DMS79 (cell line): ENCODE data around the gene PPP1R12B.
"Not testable (repeated sequence)": the region's sequence is repeated elsewhere in the genome, so short reads cannot be mapped to it uniquely, and the experiment has no call there.

Experiments
- DNase-seq: peaks from one replicate; lab custom pipeline; 2025; lab: John Stamatoyannopoulos, UW

The PPP1R12B gene

DNA sequence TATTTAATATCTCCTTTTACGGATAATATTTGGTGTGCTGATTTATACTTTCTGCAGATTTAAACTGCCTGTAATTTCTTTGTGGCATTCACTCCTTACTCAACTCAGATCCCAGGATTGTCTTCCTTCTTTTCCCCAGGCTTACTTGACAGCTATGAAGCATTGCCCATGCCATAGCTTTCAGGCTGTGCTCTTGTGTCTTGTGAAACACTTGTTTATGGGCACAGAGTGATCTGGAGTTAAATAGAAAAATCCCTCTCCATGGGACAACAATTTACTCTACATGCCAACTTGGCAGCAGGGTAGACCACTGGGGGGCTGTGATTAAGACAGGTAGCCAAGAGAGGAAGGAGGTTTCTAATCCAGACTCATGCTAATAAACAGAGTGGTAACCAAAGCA, 57.4 kb downstream of the PPP1R12B start:
- no peak for DNase-seq

DNA sequence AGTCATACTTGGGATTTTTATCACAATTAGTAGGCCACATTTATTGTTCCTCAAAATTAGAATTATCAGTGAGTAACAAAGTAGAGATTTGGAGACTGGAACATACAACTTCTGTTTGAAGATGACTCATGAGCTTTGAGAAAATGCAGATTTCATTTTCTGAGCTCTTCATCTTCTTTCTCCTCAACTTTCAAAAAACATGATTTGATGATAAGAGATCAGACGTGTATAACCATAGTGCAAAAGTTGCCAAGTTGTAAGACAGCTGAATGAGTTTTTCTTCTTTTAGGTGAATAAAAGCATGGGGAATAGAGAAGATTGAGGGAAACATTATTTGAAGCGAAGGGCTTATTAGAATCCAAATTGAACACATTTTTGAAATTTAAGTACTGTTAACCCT, 58.4 kb downstream of the PPP1R12B start:
- DNase-seq = not testable (repeated sequence)

DNA sequence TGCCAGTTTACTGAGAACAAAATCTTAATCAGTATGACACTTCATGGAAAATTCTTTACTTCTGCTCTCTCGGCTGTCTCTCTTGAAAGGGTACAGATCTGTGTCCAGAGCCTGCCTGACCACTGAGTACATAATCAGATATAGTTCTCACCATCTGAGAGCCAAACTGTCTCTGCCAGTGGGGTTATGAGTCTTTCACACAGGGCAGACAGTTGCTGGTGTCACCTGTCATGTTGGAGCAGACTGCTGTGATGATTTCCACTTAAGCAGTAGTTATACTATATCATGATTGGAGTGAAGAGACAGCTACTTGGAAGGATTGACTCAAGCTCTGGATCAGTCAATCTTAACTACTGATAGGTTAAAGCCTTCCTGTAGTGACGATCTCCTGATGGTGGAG, 58.9 kb downstream of the PPP1R12B start:
- not testable (repeated sequence) for DNase-seq

DNA sequence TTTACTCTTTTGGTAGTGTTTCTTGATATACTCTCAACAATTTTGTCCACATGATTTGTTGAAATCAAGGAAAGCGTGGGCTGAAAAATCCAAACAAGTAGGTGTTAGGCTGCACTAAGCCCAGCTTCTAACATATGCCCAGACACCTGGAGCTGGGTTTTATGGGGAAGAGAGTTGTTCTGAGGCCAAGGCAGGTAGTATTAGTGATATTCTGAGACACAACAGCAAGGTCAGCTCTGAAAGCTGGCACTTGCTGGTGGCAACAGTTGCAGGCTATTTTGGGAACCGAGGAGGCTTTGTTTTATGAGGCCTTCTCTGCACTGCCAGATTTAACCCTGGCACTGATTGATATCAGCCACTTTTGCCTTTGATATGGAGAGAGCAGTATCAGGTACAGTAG, 61.8 kb downstream of the PPP1R12B start:
- not testable (repeated sequence) for DNase-seq

DNA sequence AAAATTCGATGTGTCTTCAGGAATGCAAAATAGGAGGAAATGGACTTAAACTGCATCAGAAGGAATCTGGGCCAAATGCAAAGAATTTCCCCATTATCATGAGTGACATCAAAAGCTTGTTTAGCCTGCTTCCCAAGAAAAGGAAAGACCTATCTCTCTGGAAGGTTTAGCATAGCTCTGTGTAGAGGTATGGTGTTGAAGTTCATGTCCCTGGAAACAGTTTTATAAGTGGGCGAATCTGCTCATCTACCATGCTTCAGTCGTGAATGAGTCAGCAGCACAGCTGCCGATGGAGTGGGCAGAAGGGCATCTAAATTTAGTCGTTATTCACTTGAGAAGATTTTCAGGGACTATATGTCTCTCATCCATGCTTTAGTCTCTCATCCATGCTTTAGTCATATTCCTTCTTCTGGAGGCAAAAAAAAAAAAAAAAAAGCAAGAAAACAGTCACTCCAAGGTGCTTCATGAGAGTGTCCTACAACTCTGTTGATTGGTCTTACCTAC, 62.4 kb downstream of the PPP1R12B start:
- not testable (repeated sequence) for DNase-seq

DNA sequence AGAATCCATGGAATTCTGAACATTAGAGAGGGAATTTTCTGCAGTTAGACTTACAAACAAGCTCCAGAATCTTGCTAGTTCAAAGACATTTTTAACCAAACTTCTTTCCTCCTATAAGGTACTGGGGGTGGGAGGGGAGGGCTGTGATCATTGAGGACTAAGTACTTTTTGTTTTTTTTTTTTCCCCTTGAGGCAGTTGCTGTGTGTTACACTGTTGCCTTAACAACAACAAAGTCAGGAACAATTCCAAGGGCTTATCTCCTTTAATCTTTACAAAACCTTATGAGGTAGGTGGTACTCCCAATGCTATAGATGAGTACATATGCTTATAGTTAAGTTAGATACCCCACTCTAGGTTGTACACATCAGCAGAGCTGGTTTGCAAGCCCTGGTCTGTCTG, 62.9 kb downstream of the PPP1R12B start:
- DNase-seq = no peak

DNA sequence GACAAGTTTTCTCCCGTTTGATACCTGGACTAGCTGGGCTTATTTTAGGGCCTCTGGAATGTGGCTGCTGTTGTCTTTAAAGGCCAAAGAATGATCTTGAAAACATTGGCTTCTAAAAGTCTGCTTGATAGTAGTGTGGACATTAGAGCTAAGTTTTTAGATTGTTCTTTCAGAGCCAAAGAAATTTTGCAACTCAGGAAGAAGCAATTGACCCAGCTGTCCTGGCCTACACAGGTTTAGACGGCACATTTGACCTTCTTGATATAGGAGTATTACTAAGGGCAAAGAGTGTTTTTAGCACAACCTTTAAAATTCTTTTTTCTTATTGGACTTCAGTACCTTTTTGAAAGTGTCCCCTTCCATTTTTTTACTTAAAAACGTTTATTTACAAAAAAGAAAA, 63.9 kb downstream of the PPP1R12B start:
- DNase-seq = not testable (repeated sequence)

DNA sequence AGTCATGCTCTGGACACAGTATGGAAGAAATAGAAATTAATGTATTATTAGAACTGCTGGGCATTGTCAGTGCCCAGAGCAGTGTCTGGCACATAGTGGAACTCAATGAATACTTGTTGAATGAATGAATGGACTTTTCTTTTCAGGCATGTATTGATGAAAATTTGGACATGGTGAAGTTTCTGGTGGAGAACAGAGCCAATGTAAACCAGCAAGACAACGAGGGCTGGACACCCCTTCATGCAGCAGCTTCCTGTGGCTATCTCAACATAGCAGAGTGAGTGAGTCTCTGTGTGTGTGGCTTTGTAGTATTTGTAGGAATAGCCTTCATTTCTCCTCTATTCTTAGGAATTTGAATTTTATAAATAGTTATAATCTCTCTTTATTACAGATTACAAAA, 68.1 kb downstream of the PPP1R12B start:
- DNase-seq = no peak

DNA sequence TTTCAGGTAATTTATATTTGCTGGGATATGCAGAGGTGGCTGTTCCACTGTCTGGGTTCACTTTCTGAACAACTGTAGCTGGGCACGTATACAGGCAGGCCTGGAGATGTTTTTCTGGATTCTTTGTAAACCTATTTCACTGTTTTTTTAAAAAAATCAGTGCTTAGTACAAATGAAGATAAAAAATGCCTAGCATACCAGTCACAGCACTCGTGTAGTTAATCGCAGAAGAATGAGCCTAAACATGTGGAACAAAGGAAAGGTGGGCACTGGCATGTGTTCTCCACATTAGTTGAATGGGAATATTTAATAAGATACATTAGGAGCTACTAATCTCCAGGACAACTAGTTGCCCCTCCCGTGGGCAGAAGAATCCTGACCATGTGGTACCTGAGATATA, 68.6 kb downstream of the PPP1R12B start:
- not testable (repeated sequence) for DNase-seq

DNA sequence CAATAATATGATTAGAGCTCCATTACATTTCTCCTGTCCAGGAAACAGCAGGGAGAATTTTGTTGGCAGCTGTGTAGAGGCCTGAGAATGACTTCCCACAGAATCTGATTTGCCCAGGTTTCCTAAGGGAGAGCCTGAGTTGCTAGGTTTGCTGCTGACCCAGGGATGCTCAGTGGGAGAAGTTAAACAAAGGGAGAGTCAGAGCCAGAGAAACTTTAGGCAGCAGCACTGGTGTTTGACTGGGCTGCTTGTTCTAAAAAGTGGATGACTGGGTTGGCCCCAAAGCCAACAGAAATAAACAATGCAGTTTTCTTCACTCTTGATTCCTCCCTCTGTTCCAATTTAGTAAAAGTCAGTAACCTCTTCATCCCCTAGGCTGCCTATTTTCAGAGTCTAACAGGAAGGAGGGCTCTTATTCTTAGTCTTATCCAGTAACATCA, 69.3 kb downstream of the PPP1R12B start:
- not testable (repeated sequence) for DNase-seq

DNA sequence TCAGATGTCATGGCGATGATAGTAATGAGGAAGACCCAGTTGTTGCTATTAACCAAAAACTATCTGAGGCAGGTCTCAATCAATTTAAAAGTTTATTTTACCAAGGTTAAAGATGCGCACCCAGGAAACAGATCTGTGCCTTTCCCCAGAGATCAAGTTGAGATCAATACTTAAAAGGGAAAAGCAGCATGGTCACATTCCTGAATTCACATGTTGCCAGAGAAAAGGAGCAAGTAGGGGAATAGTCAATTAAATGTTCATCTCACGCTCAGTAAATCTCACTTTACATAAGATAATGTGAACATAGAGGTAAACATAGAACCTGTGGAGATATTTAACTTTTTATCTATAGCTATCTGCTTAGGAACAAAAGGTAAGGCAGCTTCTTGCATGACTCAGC, 71.2 kb downstream of the PPP1R12B start:
- DNase-seq = not testable (repeated sequence)

DNA sequence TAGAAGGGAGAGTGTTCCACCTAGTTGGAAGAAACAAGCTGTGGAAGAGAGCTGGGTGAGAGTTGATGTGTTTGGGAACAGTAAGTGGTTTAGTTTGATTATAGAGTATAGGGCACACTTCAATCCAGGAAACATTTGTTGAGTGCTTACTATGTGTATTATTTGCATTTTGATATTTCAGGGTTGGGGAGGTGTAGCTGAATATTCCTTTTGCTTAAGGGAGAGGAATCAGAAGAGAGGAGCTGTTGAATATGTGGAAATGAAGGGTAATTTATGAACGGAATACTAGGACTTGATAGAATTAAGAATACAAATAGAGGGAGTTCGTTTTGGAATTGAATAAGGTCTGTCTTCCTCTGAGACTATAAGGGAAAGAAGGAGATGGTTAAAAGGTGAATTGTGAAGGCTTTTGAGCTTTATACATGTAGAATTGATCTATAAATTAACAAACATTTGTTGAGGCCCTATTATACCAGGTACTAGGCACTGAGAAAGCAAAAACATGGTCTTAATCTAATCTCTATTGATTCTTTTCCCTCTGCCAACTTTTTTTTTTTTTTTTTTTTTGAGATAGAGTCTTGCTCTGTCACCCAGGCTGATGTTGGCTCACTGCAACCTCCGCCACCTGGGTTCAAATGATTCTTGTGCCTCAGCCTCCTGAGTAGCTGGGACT, 72.1 kb downstream of the PPP1R12B start:
- not testable (repeated sequence) for DNase-seq

DNA sequence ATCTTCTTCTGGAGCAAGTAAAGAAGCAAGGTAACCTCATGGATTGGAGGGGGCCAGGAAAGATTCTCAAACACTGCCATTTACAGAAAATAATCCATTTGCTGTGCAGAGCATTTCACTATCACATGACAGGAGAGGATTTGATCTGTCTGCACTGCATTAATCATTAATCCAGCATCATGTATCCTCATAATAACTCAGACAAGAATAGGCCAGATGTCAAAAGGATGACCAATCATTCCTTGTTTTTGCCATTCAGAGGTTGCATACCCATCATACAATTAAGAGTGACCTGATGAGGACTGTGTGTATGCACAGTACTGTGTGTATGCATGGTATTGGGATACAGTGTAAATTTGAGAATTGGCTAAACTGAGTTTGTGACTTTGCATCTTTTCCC, 74.2 kb downstream of the PPP1R12B start:
- not testable (repeated sequence) for DNase-seq

DNA sequence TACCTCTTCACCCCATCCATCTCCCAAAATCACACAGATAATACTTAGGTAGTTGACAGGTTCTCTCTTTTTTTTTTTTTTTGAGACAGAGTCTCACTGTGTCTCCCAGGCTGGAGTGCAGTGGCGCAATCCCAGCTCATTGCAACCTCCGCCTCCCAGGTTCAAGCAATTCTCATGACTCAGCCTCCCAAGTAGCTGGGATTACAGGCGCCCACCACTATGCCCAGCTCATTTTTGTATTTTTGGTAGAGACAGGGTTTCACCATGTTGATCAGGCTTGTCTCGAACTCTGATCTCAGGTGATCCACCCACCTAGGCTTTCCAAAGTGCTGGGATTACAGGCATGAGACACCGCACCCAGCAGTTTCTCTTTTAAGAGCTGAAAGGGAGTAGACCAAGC, 75.8 kb downstream of the PPP1R12B start:
- DNase-seq = not testable (repeated sequence)

DNA sequence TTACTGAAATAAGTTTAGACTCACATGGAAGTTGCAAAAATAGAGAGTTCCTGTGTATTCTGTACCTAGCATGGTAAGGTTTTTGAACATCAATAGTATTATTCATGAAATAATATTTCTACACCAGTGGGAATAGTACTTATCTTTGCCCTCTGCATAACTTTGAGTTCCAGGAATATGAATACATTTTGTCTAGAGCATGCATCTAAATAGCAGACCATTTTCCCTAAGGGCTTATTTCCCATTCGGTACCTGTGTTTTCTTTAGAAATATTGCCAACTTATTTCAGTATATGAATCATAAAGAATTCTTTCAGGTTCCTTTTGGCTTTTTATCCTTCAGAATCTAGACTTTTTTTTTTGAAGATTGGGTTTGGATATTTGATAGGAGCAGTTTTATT, 81.6 kb downstream of the PPP1R12B start:
- DNase-seq = not testable (repeated sequence)

DNA sequence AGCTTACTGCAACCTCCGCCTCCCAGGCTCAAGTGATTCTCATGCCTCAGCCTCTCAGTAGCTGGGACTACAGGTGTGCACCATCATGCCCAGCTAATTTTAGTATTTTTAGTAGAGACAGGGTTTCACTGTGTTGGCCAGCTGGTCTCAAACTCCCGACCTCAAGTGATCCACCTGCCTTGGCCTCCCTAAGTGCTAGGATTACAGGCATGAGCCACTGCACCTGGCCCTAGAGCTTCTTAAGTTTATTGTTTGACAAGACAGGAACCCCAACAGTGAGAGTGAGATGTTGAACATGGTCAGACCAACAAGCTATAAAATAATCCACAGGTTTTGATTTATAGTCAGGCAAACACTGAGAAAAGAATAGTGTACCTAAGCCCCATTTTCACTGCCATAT, 83.8 kb downstream of the PPP1R12B start:
- DNase-seq = not testable (repeated sequence)

DNA sequence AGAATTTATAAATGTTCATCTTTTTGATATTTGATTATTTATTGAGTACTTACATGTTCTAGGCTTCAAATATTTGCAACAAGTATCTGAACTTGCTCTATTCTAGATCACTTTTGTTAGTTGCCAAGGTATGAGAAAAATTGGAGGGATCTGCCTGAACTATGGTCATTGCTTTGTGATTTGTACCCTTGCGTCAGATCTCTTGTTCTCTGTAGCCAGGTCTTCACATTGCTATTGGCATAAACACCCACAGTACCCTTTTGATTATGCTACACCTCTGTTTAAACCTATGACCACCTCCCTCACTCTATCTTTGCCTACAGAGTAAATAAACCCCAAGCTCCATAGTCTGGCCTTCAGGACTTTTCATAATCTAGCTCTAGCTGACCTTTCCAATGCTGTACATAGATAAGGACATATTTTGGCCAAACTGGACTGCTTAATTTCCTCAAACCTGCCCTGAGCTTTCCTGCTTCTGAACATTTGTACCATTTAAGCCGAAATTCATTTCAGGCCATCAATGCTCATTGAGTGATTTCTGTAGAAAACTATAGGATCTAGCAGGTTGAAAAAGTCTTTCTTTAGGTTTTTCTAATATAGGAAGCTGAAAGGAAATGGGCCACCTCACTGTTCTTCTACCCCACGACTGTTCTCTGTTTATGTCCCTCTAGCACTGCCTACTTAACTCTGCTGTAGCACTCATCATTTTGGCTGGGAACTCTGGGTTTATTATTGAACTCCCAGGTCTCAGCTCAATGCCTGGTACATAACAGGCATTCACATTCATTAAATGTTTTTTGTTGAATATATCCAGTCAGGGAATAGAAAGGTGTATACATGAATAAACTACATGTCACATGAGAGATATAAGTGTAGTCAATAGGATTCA, 84.9 kb downstream of the PPP1R12B start:
- DNase-seq = no peak

DNA sequence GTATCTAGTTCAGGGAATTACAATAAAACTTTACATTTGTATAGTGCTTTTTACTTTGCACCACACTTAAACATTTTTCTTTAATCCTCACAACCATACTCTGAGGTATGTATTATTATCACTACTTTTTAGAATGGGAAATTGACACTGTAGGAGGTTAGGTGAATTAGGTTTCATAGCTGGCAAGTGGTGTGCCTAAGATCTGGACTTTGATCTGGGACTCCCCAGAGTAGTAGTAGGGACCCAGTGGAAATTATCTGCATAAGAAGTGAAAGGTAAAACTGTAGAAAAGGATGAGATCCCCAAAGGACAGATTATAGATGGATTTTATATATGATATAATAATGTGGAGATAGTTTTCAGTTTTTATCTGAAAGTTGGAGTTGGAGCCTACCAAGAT, 85.6 kb downstream of the PPP1R12B start:
- no peak for DNase-seq

DNA sequence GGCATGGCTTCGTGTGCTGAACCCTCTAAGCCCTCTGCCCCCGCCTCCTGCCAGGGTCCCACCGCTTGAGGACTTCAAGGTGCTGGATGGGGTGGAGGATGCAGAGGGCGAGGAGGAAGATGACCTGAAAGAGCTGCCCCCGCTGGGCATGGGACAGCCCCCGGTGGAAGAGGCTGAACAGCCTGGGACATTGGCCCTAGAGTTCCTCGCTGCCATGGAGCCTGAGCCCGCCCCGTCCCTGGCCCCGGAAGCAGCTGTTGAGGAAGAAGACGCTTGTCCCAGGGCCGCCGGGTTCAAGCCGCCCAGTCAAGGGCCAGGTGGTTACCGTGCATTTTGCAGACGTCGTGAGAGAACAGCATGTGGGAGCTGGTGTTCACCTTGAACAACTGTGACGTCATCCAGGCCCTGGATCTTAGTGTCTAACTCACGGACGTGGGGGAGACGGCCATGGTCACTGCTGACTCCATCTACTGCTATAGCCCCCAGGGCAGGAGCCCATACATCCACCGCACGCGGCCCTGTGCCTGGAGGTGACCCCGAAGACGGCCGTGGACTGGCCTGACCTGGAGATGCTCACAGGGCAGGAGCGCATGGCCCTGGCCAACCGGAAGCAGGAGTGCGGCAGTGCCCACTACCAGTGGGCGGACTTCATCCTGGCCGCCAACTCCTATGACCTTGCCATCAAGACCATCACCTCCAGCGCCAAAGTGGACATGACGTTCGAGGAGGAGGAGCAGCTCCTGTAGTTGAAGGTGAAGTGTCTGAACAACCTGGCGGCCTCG, 90.1 kb downstream of the PPP1R12B start:
- DNase-seq = no peak

DNA sequence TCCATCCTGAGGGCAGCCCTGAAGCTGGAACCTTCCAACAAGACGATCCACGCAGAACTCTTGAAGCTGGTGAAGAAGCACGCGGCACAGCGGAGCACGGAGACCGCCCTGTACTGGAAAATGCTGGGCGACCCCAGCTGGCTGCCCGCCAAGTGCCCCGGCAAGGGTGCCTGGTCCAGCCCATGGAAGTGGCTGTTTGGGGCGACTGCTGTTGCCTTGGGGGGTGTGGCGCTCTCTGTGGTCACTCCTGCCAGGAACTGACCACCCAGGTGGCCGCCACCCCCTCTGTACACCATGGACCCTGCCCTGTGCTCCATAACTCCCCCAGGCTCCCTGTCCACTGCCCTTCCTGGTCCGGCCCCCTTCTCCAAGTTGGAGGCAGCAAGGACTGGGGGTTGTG, 90.8 kb downstream of the PPP1R12B start:
- DNase-seq = no peak

DNA sequence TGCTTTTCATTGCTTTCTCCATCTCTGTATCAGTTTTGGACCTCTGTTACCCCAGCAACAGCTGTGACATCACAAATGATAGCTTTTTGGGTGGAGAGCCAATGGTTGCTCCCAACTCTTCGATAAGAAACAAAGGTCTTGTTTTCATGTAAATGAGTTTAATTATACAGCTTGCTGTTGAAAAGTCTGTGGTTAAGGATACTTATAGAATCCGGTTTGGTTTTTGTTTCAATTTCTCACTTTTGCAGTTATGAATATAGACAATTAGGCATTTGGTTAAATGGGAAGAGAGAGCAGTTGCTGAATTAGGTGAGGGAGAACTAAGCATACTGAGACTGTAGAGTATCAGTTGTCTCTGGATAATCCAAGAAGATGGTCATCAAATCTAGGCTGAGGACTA, 99.6 kb downstream of the PPP1R12B start:
- DNase-seq = not testable (repeated sequence)

DNA sequence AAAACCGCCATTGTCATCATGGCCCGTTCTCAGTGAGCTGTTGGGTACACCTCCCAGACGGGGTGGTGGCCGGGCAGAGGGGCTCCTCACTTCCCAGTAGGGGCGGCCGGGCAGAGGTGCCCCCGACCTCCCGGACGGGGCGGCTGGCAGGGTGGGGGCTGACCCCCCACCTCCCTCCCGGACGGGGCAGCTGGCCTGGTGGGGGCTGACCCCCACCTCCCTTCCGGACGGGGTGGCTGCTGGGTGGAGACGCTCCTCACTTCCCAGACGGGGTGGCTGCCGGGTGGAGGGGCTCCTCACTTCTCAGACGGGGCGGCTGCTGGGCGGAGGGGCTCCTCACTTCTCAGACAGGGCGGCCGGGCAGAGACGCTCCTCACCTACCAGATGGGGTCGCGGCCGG, 103.1 kb downstream of the PPP1R12B start:
- DNase-seq = not testable (repeated sequence)
